Memory B cell (primary cell): ENCODE results near the gene TEX29.

ENCODE experiments used
- ATAC-seq: fragments of 150-1000 bp; cut with Tn5 transposase; 2 replicates; pipeline ENCODE4 v1.10.0; 2021; ENCODE audit warnings: low read depth, mild to moderate bottlenecking, moderate library complexity
- DNase-seq, 2 donors: peaks; one replicate each; pipeline ENCODE4 v3.0.0; 2022; ENCODE audit warnings: low spot score in 2 of 2
- H3K27ac Mint-ChIP-seq: one replicate; pipeline ENCODE4 v1.8.0; 2022; ENCODE audit warnings: mild to moderate bottlenecking, moderate library complexity, mixed read lengths
- H3K27me3 Mint-ChIP-seq: one replicate; pipeline ENCODE4 v1.8.0; 2022; ENCODE audit warnings: mixed read lengths
- H3K36me3 Mint-ChIP-seq: one replicate; pipeline ENCODE4 v1.8.0; 2022; ENCODE audit warnings: mild to moderate bottlenecking, mixed read lengths
- H3K4me1 Mint-ChIP-seq: one replicate; pipeline ENCODE4 v1.8.0; 2022; ENCODE audit warnings: mixed read lengths
- H3K4me3 Mint-ChIP-seq: one replicate; pipeline ENCODE4 v1.8.0; 2022; ENCODE audit warnings: mild to moderate bottlenecking, moderate library complexity, mixed read lengths
- H3K9me3 Mint-ChIP-seq: one replicate; pipeline ENCODE4 v1.8.0; 2022; ENCODE audit warnings: mixed read lengths

The TEX29 gene

GRCh38 chr13:111370570-111371535 is 50.4 kb downstream of the TEX29 start:
- Mint-ChIP-seq H3K9me3 (peaks cover 8% of the 10 kb centered on the region), H3K4me1 (no peaks in the 10 kb centered on the region), H3K27me3 (no peaks in the 10 kb centered on the region), H3K27ac (no peak overlapping the region), H3K36me3 (no peaks in the 10 kb centered on the region), H3K4me3 (no peak overlapping the region)
- DNase-seq = no peak
- no peak for ATAC-seq

- Mint-ChIP-seq H3K36me3 (no peaks in the 10 kb centered on the region), H3K9me3 (peaks cover 8% of the 10 kb centered on the region), H3K4me1 (no peaks in the 10 kb centered on the region), H3K4me3 (no peak overlapping the region), H3K27me3 (no peaks in the 10 kb centered on the region), H3K27ac (no peak overlapping the region)
- DNase-seq (no peak), ATAC-seq (no peak)
These were observed 51.3 kb downstream of the TEX29 start for GRCh38 chr13:111371720-111372119.

DNA sequence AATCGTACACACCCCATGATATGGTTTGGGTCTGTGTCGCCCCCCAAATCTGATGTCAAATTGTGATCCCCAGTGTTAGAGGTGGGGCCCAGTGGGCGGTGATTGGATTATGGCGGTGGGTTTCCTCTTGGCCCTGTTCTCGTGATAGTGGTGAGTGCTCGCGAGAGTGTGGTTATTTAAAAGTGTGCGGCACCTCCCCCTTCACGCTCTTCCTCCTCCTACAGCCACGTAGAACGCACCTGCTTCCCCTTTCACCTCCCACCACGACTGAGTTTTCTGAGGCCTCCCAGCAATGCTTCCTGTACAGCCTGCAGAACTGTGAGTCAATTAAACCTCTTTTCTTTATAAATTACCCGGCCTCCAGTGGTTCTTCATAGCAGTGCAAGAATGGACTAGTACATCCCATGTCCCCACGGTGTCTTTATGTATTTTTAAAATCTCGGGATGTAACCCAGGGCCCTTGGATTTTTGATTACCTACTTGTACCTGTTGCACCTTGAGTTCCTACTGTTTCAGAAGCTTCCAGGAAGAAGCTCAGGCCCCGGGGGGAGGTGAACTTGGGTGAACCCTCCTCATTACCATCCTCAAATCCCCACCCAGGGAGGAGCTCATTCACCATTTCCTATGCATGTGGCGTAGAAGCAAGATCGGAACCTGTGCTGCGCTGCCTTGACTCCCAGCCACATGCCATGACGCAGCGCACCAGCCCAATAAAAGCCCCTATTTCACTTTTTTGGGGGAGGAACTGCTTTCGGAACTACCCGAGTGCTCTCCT is 52.4 kb downstream of the TEX29 start:
- Mint-ChIP-seq H3K9me3 (peaks cover 8% of the 10 kb centered on the region), H3K4me1 (no peaks in the 10 kb centered on the region), H3K27ac (no peak overlapping the region), H3K27me3 (no peaks in the 10 kb centered on the region), H3K36me3 (no peaks in the 10 kb centered on the region), H3K4me3 (no peak overlapping the region)
- DNase-seq (no peak), ATAC-seq (no peak)

DNA sequence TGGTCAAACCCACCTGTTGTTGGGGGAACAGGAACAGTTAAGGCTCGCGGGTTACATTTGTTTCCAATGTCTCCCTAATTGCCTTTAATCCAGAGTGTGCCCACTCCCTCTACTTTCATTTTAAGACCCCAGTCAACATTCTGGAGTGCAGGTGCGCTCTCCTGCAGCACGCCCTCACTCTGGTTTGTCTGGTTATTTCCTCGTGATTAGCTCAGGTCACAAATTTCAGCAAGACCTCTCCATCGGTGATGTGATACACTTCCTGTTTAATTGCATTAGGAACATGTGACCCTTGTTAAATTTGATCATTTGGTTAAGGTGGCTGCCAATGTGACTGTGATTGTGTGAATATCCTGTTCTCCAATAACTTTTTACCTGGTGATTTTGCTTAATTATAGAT is 53.0 kb downstream of the TEX29 start:
- Mint-ChIP-seq H3K27me3 (no peaks in the 10 kb centered on the region), H3K4me3 (no peak overlapping the region), H3K4me1 (no peaks in the 10 kb centered on the region), H3K36me3 (no peaks in the 10 kb centered on the region), H3K9me3 (peaks cover 8% of the 10 kb centered on the region), H3K27ac (no peak overlapping the region)
- DNase-seq (no peak), ATAC-seq (no peak)

DNA sequence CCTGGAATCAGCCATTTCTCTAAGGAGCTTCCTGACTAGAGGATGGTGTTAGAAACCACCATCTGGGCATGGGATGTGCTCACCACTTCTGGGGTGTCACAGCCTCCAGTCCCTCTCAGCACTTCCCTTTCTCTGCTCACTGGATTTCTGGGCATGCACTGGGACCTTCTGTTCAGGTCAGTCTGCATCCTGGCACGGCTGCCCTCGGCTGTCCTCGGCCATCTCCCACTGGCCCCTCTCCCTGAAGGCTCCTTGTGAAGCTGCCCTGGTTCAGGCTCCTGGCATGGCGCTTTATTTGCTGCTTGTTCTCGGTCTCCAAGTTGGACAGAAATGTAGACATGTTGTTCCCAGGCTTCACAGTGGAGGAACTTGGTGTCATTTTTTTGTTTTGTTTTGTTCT is 60.0 kb downstream of the TEX29 start:
- DNase-seq = no peak
- H3K4me1 Mint-ChIP-seq = peaks cover 2% of the 10 kb centered on the region
- no peak for ATAC-seq
- no peak overlapping the region for H3K4me3 Mint-ChIP-seq
- no peaks in the 10 kb centered on the region for H3K36me3 Mint-ChIP-seq
- no peaks in the 10 kb centered on the region for H3K9me3 Mint-ChIP-seq
- no peak overlapping the region for H3K27ac Mint-ChIP-seq
- H3K27me3 Mint-ChIP-seq = peaks cover 27% of the 10 kb centered on the region

DNA sequence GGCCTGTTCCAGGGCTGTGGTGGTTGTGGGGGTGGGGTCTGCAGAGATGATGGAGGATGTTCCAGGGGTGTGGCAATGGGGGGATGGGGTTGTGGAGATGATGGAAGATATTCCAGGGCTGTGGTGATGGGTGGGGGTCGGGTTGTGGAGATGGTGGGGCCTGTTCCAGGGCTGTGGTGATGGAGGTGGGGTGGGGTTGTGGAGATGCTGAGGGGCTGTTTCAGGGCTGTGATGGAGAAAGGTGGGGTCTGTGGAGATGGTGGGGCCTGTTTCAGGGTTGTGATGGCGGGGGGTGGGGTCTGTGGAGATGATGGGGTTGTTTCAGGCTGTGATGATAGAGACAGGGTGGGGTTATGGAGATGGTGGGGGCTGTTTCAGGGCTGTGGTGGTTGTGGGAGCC is 62.0 kb downstream of the TEX29 start:
- Mint-ChIP-seq H3K9me3 (no peaks in the 10 kb centered on the region), H3K4me3 (no peak overlapping the region), H3K36me3 (no peaks in the 10 kb centered on the region), H3K4me1 (peaks cover 2% of the 10 kb centered on the region), H3K27me3 (peaks cover 29% of the 10 kb centered on the region), H3K27ac (no peak overlapping the region)
- DNase-seq (no peak), ATAC-seq (no peak)

DNA sequence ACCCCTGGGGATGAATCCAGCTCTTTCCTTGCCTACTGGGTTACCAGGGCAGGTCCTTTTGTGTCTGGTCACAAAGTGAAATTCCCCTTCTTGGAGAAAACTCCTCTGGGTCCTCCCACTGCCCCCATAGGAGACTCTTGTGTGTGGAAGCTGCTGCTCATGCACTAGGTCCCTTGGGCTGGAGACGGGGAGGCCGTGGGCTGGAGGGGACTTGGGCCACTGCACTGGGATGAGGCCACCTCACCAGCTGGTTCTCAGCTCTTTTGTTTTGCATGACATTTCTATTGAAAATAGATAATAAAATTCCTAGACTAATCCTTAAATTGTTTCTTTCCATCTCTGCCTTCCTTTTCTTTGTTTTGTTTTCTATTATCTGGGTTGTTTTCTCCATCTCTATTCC is 62.4 kb downstream of the TEX29 start:
- Mint-ChIP-seq H3K27ac (no peak overlapping the region), H3K36me3 (no peaks in the 10 kb centered on the region), H3K4me1 (peaks cover 2% of the 10 kb centered on the region), H3K27me3 (peaks cover 29% of the 10 kb centered on the region), H3K9me3 (no peaks in the 10 kb centered on the region), H3K4me3 (no peak overlapping the region)
- ATAC-seq (no peak), DNase-seq (no peak)

DNA sequence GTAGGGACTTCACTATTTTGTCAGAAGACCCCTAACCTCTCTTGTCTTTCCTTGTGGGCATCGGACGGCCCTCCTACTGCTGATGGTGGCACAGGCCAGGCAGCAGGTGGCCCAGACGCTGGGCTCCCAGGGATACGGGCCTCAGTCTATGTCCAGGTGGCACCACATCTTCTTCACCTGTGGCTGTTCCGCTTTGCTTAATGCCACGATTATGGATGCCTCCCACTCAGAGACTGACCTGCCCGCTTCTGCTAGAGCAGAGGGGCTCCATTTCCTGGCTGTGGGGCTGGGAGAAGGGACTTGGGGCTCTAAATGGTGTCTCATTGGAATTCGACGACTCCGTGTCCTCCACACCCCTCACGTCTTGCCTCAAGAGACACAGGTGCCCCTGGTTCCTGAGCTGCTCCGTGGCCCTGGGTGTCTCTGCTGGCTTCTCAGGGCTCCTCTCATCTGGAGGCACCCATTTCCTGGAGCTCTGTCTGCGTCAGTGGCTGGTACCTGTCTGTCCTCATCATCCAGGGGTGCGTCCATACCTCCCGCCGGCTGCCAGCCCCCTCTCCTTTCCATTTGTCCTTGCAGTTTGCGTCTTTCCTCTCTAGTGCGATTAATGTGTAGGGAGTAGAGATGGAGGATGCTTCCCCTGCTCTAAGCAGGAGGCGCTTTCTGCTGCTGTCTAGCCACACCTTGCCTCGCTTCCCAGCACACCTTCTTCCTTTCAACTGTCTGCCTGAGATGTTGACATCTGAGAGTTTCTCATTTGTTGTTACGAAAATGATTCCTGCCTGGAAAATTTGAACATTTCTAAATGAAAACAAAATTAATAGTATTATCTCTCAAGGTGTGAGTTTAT is 63.4 kb downstream of the TEX29 start:
- no peaks in the 10 kb centered on the region for H3K9me3 Mint-ChIP-seq
- DNase-seq = no peak
- H3K27me3 Mint-ChIP-seq = peaks cover 33% of the 10 kb centered on the region
- no peak for ATAC-seq
- H3K27ac Mint-ChIP-seq = no peak overlapping the region
- H3K4me3 Mint-ChIP-seq = no peak overlapping the region
- peaks cover 2% of the 10 kb centered on the region for H3K4me1 Mint-ChIP-seq
- H3K36me3 Mint-ChIP-seq = no peaks in the 10 kb centered on the region

DNA sequence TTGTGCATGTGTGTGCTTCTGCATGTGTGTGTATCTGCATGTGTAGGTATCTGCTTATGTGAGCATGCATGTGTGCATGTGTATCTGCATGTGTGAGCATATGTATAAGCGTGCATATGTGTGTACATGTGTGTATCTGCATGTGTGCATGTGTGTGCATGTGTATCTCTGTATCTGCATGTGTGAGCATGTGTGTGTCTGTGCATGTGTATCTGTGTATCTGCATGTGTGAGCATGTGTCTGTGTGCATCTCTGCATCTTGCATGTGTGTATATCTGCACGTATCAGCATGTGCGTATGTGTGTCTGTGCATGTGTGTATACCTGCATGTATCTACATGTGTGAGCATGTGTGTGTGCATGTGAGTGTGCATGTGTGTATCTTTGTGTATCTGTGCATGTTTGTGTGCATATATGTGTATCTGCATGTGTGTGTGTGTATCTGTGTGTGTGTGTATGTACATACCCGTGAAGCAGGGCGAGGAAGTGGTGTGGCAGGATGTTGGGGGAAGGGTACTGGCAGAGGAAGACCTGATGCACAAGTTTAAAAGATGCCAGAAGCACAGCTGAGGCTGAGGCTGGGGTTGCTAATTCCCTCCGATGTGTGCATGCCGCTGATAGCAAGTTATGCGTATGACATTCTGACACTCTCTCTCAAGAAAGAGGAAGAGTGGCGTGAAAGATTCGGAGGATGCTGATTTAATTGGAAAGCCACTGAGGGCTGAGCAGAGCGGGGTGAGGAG is 64.2 kb downstream of the TEX29 start:
- no peak overlapping the region for H3K4me3 Mint-ChIP-seq
- no peaks in the 10 kb centered on the region for H3K9me3 Mint-ChIP-seq
- ATAC-seq = no peak
- DNase-seq = no peak
- no peak overlapping the region for H3K27ac Mint-ChIP-seq
- H3K4me1 Mint-ChIP-seq = peaks cover 2% of the 10 kb centered on the region
- no peaks in the 10 kb centered on the region for H3K36me3 Mint-ChIP-seq
- H3K27me3 Mint-ChIP-seq = peaks cover 36% of the 10 kb centered on the region

DNA sequence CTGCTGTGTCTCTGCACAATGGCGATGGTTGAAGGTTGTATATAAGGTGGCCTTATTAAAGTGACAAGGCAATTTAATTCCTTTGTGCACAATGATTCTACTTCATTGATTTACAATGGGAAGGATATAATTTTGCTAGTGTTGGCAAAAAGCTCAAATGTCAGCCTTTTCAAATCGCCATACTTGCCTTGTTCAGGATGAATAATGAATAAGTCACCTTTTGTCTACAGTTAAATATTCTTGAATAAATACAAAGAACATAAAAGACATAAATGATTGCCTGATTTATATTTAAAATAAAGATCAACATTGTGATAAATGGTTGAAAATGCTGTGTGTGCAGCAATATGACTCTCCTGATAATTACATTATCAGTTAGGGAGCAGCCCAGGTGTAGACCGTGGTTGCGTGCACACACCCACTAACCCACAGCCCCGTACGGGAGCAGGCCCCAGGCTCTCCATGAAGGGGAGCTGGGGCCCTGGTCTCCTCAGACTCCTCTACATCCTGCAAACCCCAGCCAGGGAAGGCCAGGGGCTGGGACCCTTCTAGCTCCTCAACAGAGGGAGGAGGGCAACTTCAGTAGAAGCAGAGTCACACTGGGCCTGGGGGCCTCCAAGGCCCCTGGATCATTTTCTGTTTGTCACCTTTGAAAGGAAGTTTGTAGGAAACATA is 64.9 kb downstream of the TEX29 start:
- Mint-ChIP-seq H3K27me3 (peaks cover 34% of the 10 kb centered on the region), H3K4me3 (no peak overlapping the region), H3K4me1 (peaks cover 2% of the 10 kb centered on the region), H3K27ac (no peak overlapping the region), H3K9me3 (no peaks in the 10 kb centered on the region), H3K36me3 (no peaks in the 10 kb centered on the region)
- ATAC-seq (no peak), DNase-seq (no peak)

DNA sequence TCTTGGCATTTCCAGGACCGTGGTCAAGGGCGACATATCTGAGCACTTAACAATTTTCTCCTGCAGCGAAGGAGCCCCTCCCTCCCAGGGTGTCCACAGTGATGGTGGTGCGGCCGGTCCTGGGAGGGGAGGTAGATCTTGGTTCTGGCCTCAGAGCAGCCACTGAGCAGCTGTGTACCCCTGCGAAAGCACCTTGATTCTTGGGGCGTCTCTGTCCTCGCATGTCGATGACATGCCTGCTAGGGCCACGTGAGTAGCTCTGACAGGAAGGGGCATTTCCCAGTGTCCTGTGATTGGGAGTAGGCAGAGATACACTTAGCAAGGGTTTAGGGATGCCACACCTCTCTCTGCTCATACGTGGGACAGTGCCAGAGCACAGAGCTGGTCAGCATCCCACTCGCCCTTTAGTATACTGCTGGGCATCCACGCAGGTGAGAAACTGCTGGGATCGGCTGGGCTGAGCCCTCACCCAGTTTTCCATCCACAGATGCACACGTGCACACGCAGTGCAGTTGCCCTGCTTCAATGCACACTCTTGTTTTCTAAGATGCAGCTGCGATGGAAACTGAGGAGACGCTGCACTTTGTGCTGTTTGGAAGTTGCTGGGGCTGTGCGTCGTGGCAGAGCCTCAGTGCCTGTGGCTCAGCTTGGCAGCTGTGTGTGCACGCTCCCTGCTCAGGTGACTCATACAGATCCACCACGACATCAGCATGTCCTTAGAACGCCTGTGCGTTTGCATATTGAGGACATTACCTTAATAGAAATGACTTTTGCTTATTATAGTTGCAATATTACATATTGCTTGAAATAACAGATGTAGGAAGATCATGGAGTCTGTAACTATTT is 66.8 kb downstream of the TEX29 start:
- Mint-ChIP-seq H3K36me3 (no peaks in the 10 kb centered on the region), H3K27me3 (peaks cover 24% of the 10 kb centered on the region), H3K27ac (no peak overlapping the region), H3K4me3 (no peak overlapping the region), H3K9me3 (no peaks in the 10 kb centered on the region), H3K4me1 (peaks cover 2% of the 10 kb centered on the region)
- ATAC-seq (no peak), DNase-seq (no peak)

- H3K36me3 Mint-ChIP-seq = no peaks in the 10 kb centered on the region
- peaks cover 23% of the 10 kb centered on the region for H3K27me3 Mint-ChIP-seq
- no peak for ATAC-seq
- H3K27ac Mint-ChIP-seq = no peak overlapping the region
- no peaks in the 10 kb centered on the region for H3K9me3 Mint-ChIP-seq
- DNase-seq = no peak
- H3K4me1 Mint-ChIP-seq = peaks cover 2% of the 10 kb centered on the region
- H3K4me3 Mint-ChIP-seq = no peak overlapping the region
These were observed 67.6 kb downstream of the TEX29 start for GRCh38 chr13:111387945-111388600.
